GM19099 (cell line): ENCODE results near the gene LYPD8.

Experiments used
- POLR2A ChIP-seq: IDR thresholded peaks from 3 replicates; pipeline ENCODE4 v1.6.1; 2011; ENCODE audit warnings: low read depth; ENCODE audit not compliant: insufficient read length; ENCODE audit errors: extremely low read depth

Gene LYPD8

DNA sequence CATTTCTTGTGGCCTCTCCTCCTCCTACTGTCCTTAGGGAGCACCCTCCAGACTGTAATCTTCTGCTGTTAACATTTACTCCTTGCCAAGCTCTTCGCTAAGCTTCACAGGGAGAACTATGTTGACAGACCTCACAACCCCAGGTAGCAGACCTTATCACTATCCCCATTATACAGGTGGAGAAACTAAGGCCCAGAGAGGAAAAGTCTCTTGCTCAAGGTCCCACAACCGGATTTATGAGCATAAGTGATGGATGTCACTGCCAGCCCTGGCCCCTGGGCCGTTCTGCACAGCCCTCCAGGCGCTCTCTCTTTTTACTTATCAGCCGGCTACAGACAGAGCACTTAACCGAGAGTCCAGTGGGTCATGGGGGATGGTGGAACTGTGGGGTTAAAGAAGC, 18.1 kb downstream of the LYPD8 start:
- no peak for TF ChIP-seq POLR2A

DNA sequence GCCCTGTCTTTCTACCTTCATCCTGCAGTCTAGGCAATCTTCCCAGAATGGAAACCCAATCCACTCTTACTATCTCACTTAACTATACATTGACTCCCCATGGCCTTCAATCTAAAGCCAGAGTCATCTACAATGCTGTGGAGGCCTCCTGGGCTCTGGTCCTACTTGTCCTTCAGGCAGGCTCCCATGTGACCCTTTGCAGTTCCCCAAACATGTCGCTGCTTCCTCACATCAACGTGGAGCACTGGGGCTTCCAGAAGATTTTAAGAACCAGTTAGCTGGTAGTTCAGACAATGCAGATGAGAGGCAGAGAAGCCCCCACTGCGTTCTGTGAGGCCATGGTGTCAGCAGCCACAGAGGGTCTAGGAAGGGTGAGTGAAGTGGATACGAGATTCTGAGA, 18.6 kb downstream of the LYPD8 start:
- TF ChIP-seq POLR2A, result no peak

DNA sequence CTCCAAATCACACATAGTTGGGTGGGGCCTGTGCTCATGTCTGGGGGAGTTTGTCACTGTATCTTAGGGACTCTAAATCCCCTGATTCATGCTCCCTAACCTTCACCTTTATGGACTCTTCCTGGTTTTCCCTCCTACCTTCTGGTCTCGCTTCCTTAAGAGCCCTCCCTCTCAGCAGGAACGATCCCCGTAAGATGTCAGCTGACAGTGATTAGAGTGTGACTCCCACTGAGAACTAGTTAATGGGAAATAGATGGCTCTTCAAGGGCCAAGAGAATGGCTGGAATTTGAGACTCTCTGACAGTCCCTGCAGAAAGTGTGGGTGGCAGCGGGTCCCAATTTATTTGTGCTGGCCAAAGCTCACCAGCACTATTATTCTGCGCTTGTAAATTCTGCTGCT, 22.0 kb downstream of the LYPD8 start:
- TF ChIP-seq POLR2A, result no peak

- TF ChIP-seq POLR2A, result no peak
These were observed 24.8 kb downstream of the LYPD8 start for GRCh38 chr1:248730507-248731335.

- TF ChIP-seq POLR2A, result no peak
These were observed 41.3 kb downstream of the LYPD8 start for GRCh38 chr1:248714248-248714647.

DNA sequence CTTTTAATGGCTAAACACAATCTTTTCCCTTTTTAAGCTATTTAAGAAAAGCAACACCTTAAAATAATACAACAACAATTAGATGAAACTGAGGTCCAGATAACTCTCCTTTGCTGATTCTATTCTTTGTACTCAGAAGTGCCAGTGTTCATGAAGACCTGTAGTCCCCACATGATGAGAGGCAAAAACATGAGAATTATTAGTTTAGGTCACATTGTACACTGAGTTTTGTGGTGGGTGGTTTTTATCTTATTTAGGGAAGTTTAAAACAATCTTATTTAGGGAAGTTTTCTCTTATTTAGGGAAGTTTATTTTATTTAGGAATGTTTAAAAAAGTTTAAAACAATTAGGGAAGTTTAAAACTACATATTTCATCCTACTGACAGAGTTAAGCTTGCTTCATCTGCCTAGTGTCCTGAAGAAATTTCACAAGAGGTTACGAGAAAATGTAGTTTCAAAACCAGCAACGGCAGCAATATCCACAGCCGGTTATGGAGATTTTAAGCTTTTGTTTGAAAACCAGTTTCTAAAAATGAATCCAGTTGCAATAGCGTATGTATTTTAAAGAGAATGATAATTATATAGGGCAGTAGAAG, 45.2 kb downstream of the LYPD8 start:
- TF ChIP-seq POLR2A, result no peak

- TF ChIP-seq POLR2A, result no peak
These were observed 51.0 kb downstream of the LYPD8 start for GRCh38 chr1:248704606-248705005.

DNA sequence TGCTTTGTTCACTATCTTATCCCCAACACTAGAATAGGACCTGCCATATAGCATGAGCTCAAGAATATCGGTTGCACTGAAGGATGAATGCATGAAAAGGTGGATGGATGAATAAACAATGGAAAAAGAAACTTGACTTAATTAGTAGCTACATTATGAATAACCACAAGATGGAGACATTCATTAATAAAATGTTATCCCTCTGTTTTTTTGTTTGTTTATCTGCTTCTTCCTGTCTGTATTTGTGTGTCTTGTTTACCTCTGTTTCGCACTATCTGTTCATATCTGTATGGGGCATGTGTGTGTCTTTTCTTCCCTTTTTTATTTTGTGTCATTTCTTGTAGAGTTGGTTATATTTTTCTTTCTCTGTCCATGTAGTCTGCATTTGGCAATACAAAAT, 51.9 kb downstream of the LYPD8 start:
- TF ChIP-seq POLR2A, result no peak

DNA sequence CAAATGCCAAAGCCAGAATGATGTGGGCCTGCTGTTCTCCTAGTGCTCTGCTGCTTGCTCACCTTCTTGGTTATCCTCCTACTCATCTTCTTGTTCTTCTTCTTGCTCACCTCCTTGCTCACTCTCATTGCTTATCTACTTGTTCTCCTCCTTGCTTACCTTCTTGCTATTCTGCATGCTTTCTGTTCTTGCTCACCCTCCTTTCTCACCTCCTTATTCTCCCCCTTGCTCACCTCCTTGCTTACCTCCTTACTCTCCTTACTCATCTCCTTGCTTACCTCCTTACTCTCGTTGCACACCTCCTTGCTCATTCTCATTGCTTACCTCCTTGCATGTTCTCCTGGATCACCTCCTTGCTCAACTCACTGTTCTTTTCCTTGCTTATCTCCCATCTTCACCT, 52.8 kb downstream of the LYPD8 start, which contains the start of gene OR14I1:
TSS of gene OR14I1 (minus strand) at position 53 of the 400 bp plus-strand sequence.
- no peak for TF ChIP-seq POLR2A

DNA sequence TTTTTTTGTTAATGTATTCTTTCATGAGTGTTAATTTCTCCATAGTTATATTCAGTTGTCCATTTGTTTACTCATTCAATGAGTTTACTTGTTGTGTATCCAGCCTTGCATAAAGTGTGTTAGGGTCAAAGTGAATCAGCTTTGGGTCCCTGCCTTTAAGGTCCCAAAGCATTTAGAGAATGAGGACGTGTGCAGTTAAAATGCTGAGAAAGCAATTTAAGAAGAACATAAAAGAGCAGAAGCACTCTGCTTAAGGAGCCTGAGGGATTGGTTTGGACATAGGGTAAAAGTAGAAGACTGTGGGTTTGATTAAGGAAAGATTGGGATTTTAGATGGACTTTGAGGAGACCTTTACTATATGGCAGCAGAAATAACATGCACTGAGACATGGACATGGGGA, 56.5 kb downstream of the LYPD8 start:
- no peak for TF ChIP-seq POLR2A

DNA sequence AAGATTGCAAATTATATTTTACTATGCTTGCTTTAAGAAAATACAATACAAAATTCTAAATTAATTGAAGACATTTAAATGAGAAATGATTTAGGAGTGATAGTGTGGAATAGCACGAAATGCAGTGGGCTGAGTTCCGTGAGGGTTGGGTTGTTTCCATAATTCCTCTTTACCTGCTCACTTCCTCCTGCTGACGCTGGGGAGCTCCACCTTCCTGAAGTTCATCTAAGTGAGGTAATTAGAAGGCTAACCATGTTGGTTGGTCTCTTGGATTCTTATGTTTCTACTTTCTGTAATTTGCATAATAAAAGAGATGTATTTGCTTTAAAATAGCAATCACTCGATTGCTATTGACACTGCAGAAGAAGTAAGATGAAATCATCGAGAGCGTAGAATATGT, 57.7 kb downstream of the LYPD8 start:
- no peak for TF ChIP-seq POLR2A

DNA sequence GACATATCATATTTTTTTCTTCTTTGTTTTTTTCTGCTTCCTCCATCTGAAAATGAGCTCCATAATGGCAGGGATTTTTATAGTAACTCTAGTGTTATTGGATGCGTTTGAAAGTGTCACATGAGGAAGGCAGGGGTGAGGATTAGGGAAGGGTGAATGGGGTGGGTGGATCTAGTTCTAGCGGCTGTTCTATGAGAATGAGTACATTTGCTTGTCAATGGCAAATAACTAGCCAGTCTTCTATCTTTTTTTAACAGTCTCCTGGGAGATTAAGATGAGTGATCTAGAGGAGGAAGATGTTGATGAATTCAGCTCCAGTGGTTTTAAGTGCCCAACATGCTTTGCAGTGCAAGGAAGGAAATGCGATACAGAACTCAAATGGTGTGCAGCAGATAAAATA, 58.8 kb downstream of the LYPD8 start:
- TF ChIP-seq POLR2A, result no peak

DNA sequence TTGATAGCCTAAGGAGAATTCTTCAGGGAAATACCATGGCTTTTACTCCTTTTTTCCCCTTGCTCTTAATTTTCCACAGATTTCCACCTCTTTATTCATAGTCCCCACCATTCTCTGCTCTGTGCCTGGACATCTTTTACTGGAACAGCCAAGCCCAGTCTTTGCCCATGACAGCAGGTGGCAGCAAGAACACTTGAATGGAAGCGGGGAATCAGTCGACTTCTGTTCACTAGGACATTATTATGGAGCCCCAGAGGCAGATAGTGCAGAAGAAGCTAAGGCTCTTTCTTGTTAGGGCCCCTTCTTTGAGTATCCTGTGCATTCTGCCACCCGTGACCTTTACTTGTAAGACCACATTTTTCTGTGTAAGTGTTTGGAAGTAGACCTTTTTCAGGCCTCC, 59.3 kb downstream of the LYPD8 start:
- no peak for TF ChIP-seq POLR2A

DNA sequence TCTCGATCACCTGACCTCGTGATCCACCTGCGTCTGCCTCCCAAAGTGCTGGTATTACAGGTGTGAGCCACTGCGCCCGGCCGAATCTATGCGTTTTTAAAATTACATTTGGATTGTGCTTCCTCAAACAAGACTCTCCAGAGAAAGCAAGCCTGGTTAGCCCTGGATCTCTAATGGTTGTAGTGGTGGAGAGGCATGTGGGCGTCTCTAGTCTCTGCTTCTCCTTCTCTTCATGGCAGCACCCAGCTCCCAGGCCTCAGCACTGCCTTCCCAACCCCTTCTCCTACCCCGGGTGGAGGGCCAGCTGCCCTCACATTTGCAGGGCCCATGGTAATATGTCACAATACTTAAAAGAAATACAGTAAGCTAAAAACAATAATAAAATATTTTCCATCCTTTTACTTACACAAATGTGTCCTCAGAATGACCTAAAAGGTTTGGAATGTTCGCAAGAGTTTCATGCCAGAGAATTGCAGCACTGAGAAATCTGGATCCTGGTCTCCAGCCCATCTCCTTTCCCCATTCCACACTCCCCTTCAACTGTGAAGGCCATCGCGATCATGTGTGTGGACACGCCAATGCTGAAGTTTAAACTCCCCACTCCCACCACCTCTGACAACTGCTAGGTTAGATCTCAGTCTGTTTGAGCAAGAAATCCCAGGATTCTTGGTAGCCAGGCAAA, 60.0 kb downstream of the LYPD8 start:
- TF ChIP-seq POLR2A, result no peak

DNA sequence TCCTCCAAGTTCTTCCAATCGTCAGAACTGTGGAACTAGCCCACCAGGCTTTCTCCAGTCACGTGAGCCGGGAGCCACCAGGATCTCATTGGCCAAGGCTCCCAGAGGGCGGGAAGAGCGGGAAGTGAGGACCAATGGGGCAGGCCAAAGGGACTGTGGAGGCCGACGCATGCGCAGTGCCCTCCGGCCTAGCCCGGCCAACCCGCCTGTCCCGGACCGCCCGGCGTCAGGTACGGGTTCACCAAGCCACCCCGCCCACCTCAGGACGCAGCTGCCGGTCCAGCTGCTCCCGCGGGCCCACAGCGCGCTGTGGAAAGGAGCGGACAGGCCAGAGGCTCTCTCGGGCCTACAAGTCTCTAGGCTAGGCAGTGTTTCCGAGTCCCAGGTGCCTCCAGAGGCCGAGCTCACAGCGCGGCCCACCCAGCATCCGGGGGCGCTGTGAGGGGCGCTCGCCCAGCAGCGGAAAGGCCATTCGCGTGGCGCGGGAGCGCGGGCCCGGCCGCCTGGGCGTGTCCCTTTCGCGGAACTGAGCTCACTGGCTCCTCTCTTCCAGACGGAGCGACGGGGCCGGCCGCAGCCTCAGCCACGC, 63.9 kb downstream of the LYPD8 start:
- no peak for TF ChIP-seq POLR2A
